Fibroblast of skin of back (primary cell): ENCODE results near the gene MPZL3.

Experiments used
- DNase-seq: peaks from one replicate; pipeline ENCODE4 v3.0.0-alpha.2; 2013

Gene MPZL3

DNA sequence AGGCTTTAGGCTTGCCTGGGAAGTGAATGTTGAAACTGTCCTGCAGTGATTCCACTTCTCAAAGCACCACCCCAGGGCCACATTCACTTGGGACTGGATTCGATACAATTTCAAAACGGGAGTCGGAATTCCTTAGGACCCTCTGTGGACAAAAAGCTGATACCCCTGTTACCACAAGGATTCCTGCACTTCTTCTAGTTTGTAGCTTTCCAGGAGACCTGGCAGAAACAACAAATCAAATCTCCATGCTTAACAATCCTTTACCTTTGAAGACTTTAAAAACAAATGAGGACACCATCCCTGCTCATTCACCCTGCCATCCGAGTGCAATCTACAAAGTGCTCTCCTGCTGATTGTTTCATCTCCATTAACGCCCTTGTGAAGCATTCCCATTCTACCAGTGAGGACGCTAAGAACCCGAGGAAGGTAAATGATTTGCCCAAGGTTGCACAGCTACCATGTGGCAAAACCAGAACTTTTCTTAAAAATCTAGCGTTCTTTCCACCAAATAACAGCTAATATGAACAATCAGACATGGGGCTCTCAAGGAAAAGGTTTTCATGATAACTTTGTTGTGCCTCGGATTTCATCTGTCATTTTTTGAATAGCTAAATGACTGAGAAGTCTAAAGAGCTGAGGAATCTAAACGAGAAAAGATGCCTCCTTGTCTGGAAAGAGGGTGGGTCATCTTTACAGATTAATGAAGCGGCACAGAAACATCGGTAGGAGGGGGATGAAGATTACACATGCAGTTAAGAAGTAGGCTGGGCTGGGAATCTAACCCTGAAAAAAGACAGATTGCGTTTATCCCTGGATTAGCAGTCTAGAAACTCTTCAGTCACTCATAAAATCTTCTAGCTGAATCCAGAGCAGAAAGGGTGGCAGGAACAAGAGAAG is 12.7 kb upstream of the MPZL3 start:
- no peak for DNase-seq

DNA sequence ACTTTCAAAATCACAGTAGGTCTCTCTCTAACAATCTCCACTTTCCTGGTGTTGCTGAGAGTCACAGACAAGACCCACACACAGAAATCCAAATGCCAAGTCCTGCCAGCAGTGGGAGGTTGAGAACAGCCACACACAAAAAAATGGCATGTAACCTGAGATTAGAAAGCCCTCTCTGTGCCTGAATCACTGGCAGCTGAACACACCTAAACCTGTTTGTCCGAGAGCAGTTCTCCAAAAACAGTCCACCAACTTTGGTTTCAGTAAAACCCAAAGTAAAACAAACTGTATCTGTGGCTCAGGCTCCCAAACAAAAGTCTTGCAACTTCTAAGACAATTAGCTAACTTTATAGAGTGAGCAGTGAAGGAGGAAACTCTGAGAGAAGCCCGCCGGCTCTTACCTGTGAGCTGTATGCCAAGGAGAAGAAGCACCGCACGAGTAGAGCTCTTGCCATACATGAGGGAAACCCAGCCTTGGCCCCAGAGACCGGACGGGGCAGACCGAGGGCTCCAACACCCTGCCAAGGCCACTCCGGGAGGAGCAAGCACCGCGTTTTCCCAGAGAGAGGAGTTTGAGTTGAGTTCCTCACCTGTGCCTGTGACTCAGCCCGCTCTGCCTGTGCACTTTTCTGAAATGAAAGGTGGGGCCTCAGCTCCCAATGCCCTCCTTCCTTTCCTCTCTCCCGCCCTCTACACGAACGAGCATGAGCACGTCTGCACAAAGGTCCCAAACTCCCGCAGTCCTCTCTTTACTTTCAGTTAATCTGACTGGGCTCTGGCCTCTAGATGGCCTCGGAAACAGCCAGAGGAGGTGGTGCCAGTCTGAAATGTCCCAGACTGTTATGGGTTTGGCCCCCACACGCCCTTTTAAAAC is 11.8 kb upstream of the MPZL3 start, which contains the start of gene MPZL2:
Gene MPZL2 (minus strand): TSS at position 603 of the 874 bp plus-strand sequence. CDS start 144 bp downstream, at position 459.
- DNase-seq: no peak

DNA sequence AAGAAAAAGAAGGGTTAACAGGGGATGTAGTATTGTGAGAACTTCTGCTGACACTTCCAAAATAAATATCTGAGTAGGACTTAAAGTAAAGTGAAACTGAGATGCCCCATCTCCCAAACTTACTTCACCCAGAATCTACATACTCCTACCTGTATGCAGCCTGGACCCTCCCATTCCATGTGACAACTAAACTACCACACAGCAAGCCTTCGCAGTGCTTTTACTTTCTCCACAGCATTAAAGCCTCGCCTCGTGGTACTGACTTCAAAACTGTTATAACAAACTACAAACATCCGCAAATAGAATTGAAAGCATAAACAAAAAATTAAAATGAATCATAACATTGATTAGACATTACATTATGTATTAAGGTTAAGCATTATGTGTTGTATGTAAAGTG is 10.9 kb upstream of the MPZL3 start:
- no peak for DNase-seq

DNA sequence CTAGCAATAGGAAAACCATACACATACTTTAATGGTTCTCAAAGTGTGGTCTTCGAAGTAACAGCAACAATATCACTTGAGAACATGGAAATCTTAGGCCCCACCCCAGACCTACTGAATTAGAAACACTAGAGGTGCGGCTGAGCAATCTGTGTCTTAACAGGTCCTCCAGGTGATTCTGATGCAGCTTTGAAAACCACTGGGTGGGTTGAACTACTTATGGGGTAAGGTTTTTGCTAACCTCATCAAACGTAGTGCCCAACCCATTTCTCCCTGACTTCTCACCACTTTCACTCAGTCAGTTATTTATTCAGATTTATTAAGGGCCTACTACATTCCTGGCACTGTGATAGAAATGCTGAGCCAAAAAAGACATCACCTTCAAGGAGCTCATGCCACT is 8.2 kb upstream of the MPZL3 start:
- no peak for DNase-seq

DNA sequence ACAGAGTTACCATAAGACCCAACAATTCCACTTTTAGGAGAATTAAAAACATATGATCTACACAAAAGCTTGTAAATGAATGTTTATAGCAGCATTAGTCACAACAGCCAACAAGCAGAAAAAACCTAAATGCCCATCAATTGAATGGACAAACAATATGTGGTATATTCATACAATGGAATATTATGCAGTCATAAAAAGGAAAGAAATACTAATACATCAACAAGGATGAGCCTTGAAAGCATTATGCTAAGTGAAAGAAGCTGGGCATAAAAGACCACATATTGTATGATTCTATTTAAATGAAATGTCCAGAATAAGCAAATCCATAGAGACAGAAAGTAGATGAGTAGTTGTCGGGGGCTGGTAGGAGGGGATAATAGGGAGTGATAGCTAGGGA is 7.0 kb upstream of the MPZL3 start:
- no peak for DNase-seq

DNA sequence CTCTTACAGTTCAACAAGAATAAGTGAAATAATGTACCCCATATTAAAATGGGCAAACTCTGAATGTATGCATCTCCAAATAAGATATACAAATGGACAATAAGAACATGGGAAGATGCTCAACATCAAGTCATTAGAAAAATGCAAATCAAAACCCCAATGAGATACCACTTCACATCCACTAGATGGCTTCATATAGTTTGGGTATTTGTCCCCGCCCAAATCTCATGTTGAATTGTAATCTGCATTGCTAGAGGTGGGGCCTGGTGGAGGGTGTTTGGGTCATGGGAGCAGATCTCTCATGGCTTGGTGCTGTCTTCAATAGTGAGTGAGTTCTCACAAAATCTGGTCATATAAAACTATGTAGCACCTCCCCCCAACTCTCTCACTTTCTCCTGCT is 6.2 kb upstream of the MPZL3 start:
- peak; percentile 10 for DNase-seq

DNA sequence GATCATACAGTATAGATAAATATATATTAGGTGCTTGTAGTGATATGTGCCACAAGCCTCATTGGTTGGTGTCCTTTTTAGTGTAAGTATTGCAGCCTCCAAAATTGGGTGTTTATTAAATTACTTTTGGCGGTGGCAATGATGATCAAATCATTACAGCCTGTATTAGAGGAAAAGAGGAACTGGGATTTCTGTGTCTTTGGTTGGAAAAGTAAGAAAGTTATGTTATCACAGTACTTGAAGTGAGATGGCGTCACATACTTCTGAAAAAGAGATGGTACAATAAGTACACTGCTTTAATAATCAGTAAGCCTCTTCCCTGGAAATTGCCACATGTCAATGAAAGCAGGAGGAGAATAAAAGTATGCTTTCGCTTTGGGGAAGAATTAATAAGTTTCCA is 523 bp upstream of the MPZL3 start:
- DNase-seq: no peak

DNA sequence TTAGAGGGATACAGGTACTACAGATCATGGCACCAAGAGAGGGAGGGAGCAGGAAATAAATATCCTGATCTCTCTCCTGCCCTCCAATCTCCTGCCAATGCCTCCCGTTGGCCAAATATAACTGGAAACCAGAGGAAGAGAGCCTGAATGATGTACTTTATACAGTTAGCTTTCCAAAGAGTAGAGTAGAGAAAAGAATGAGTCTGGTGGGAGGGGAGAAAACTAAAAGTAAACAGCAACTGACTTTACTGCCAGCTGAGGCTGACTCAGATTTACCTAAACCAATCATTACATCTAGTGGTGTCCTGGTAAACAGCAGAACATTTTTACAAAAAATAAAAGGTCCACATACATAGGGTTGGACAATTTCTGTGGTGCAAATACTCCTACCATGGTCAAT is 5.1 kb downstream of the MPZL3 start:
- no peak for DNase-seq

DNA sequence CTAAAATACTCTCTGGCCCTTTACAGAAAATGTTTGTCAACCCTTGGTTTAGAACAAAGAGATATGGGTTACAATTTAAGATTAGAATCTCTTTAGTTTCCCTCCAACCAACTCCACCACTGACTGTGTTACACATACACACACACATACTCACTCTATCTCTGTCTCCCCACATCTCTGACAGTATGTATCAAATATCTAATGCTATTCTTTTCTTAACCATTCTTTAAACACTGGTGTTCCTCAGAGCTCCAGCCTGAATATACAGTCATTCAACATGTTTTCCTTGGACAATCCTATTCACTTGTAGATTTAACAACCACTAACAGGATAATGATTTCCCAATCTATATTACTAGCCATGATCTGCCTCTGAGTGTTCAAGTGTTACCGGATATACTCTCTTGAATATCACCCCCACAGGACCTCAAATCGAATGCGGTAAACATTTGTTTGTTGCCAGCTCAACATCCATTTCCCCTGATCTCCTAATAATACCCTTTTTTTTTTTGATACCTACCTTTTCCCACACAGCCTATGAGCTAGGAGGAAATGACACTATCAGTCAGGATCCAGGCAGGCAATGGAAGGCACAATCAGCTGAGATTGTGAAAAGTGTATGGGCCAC is 6.1 kb downstream of the MPZL3 start:
- no peak for DNase-seq

DNA sequence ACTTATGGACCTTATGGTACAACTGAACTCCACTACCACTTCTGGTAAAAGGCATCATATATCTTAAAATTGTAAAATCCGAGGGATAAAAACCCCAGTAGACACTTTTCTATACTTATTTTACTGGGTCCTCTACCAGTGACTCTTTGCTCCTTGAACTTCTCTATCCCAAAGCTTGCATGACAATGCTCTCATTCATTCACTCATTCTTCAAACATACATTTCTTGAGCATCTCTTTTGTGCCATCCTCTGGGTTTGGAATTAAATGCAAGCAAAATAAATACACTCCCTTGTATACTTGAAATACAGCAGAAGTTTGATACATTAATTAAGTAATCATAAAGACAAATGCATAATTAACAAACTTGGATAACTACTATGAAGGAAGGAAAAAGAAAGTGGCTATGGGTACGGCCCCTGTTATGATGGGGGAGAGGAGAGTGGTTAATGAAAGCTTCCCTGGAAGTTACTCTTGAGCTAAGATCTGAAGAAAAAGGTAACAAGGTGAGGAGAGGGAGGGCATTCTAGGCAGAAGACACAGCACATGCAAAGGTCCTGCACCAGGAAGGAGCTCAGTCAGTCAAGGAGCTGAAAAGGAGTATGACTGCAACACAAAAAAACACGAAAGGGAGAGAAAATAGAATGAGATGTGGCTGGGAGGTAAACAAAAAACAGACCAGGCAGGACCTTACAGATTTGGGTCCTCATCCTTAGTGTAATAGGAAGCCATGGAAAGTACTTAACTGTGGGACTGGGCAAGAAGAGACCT is 8.0 kb downstream of the MPZL3 start:
- DNase-seq: no peak

DNA sequence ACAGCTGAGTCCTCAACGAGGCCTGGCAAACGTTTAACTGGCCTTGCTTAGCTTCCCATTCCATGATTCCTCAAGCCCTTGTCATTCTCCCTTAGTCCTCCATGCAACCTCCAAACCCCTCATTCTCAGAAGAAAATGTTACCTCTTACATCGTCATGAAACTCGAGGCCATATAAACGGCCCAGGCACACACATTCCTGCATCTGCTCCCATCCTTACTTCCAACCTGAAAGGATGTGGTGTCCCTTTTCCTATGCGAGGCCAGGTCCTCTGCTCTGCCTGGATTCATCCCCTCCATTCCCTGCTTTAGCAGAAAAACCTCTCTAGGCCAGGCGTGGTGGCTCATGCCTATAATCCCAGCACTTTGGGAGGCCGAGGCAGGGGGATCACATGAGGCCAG is 9.0 kb downstream of the MPZL3 start:
- no peak for DNase-seq

DNA sequence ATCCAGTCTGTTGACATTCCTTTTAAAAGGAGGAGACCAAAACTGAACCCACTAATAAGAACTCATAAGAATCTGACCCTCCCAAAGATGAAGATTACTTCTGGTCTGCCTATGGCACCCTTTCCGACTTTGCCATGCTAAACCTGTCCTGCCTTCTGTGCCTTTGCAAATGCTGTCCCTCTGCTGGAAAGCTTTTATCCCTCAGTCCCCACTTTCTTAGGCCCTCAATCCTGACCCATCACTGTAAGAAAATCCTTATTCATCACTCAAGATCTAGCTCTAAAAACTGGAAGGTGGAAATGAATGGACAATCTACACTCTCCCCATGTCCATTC is 10.4 kb downstream of the MPZL3 start:
- no peak for DNase-seq

DNA sequence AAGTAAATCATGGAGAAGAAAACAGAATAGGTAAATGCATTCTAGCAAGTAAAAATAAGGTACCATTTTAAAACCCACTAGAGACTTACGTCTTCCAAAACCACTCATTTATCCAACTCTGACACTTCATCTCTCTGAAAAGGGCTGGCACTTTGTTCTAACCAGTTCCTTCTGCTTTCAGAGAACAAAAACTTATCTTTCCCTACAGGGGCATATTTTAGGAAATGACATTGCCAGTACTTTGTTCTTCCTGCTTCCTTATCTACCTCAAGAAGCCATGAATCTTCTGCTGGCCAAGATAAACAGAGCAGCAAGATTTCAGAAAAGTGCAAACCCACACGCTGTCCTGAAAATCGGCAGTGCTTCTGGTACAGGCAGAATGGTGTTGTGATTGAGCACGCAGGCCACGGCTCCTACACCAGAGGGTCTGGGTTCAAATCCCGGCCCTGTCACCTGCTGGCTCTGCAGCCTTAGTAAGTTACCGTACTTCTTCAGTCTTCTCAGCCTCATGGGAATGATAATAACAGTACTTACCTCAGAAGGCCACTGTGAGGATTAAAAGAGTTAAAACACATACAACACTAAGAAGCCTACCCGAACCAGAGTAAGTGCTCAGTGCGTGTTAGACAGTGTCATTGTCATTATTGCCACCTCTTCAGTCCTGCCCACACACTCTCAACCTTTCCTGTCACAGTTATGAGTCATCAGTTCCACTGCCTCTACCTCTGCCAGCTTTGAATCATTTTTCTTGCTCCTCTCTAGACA is 11.0 kb downstream of the MPZL3 start:
- peak; percentile 3 for DNase-seq

DNA sequence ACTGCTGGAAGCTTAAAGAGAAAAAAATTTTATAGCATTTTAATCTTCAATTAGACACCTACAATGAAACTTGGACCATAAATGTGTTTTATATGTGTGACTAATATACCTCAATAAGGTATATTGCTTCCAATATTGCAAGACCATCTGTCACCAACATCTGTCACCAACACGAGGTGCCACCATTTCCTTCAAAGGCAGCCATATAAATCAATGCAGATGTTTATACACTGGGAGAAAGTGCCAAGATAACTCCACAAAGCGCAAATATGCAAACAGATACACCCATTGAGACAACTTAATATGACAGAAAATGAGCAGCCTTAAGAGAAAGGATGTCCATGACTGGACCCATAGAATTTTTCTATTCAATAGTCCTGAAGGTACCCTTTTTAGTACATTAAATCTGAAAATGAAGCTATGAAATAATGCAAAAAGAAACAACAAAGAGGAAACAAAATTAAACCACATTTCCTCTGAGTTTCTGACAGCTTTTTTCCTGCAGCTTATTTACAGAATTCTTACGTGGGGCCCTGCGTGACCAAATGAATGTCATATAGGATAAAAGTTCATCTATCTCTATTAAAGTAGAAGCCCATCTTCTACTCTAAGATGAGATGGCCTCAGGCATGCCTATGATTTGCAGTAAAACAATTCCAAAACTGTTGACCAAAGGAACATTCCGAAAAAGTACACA is 12.5 kb downstream of the MPZL3 start:
- DNase-seq: no peak

DNA sequence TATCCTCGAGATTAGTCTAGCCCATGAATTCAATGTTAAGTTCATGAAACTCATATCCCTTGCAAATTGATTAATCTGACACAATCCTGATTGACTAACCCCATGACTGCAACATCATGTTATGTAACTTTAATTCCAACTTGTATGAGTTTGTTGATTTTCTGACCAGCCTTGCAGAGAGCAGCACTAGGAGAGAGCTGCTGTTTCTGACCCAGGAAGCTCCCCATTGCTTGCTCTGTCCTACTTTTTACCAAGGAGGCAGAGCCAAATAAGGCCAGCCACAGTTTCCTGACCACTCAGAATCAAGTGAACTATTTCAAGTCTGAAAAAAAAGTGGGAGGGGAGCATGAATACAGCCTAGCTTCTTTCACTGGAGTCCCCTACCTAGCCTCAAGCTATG is 13.2 kb downstream of the MPZL3 start:
- no peak for DNase-seq

DNA sequence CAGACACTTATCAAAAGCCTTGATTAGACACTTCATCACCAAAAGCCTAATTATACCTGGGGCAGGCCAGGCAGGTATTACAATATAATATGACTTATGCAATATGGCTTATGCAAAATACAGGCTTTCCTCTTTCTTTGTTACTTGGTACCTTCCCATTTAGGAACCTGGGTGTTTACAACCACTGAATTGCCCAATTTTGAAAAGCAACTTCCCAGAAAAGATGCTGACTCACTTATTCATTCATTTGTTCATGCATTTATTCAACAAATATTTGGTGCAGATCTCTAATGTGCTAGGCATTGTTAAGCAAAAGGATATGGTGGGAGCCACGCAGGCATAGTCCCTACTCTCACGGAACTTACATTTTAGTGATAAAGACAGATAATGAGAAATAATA is 13.7 kb downstream of the MPZL3 start:
- DNase-seq: no peak

DNA sequence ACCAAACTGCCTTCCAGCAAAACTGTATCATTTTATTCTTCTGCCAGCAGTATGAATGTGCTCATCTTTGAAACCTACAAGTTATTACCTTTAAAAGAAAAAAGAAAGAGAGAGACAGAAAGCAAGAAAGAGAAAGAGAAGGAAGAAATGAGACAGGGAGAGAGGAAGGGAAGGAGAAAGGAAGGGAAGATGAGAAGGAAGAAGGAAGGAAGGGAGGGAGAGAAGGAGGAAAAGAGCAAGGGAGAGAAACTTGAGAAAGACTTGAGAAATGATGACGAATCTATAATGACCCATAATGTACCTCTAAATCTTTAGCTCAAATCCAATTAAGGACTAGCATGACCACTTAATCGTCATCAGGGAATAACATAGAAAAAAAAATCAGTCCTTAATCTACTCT is 16.0 kb downstream of the MPZL3 start:
- no peak for DNase-seq

DNA sequence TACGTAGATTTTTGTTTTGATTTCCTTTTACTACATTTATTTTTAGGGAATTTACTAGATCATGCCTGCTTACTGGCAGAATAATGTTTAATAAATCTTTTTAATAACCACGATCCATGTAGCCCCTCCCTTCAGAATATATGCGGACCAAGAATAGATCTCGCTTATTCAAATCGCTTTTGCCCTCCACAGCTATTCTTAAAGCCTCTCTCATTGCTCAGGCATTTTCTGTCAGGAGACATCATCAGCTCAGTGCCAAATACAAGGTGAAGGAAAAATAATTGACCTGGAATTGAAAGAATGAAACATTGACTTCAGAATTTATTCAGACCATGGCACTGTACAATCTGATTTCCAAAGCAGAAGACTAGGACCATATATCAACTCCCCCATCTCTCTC is 17.3 kb downstream of the MPZL3 start:
- DNase-seq: no peak

DNA sequence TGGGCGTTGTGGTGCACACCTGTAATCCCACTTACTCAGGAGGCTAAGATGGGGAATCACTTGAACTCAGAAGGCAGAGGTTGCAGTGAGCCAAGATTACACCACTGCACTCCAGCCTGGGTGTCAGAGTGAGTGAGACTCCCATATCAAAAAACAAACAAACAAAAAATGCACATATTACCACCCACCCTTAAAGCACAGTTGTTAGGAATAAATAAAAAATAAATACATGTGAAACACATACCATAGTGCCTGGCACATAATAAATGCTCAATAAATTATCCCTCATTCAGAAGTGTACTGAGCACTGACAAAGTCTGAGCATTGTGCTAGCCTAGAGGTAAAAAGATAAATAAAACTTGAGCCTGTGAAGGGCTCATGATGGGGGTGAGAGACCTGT is 18.3 kb downstream of the MPZL3 start:
- no peak for DNase-seq

DNA sequence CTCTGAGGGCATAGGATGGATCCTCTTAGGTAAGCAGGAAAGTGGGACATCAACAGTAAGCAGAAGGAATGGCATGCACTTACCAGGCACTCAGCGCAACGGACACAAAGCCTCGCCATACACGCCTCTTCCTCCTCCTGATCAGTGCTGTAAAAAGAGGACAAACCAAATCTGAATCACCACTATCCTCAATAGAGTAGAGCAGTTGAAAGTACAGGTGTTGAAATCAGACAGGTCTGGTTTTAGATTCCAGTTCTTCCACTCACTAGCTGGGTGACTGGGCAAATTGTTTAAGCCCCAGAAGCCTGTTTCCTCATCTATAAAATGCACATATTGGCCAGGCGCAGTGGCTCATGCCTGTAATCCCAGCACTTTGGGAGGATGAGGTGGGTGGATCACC is 18.8 kb downstream of the MPZL3 start:
- no peak for DNase-seq

DNA sequence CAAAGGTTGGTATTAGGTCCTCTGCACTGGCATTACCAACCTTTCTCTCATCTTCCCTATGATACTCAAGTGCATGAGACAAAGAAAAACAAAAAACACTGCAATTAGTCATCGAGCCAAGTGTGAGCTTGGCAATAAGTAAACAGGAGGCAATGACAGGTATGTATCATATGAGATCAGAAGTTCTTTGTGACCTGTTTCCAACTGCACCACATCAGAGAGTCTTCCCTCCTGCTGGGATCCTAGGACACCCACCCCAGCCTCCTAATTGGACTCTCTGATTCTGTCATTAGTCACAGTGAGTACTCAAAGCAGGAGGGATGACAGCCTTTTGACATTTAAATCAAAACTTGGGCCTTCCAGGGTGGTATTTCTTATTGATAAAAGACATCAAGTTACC is 19.5 kb downstream of the MPZL3 start:
- DNase-seq: no peak
